GM19023 (cell line): ENCODE results near the gene TNS3.

Experiments
- ATAC-seq: cut with Tn5 transposase; IDR thresholded peaks from one replicate; pipeline ENCODE4 v1.9.1; 2021; ENCODE audit warnings: mild to moderate bottlenecking, moderate library complexity; ENCODE audit not compliant: unreplicated experiment

The TNS3 gene

GRCh38 chr7:47526466-47526865 lies 55.4 kb downstream of the TNS3 start:
- no peak for ATAC-seq

- ATAC-seq, result no peak
These were observed 56.8 kb downstream of the TNS3 start for GRCh38 chr7:47525066-47525623.

- no peak for ATAC-seq
These were observed 58.5 kb downstream of the TNS3 start for GRCh38 chr7:47523401-47523800.

- no peak for ATAC-seq
These were observed 59.9 kb downstream of the TNS3 start for GRCh38 chr7:47521816-47522561.

DNA sequence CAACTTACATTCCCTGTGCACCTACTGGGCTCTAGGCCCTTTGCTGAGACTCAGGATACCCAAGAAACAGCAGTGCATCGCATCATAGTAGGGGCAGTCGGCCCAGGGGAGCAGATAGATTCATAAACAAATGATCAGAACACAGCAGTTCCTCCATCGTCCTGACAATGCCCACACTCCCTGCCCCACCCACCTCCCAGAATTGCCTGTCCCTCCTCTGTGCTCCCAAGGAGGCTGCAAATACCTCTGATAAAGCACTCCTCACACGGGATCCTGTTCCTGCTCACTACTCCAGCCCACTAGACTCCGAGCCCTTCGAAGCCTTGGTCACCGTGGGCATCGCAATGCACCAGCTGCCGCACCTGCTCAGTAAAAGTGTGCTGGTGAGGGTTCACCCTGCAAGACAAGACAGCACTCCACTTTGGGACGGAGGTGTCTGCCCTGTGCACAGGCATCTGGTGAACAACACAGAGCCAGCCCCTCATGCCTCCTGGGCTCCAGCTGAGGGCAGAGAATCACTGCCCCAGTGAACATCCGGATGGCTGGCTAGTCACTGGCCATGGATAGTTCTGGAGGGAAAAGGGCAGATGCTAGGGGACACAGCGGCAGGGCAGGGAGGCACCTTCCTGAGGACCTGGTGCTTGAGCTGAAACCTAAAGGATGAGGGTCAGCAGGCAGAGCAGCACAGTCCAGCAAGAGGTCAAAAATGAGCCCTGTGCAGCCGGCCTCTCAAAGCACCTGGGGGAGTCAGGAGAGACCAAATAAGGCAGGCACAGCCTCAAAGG lies 60.7 kb downstream of the TNS3 start:
- ATAC-seq, result no peak

- no peak for ATAC-seq
These were observed 61.5 kb downstream of the TNS3 start for GRCh38 chr7:47520406-47520805.

DNA sequence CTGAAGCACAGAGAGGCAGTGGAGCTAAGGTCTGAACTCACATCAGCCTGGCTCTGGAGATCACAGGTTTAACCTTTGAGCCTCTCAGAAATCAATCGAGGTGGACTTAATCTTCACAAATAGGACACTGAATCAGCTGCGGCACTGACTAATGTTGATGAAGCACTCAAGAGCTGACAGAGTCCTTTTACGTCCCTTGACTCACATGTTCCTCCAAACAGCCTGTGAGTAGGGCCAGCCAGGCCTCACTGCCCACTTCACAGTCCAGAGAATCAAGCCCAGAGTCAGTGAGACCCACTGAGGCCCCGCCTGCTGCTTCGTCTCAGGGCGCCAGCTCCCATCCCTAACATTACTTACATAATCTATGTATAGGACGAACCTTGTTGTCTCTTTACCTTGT lies 63.1 kb downstream of the TNS3 start:
- ATAC-seq, result no peak

DNA sequence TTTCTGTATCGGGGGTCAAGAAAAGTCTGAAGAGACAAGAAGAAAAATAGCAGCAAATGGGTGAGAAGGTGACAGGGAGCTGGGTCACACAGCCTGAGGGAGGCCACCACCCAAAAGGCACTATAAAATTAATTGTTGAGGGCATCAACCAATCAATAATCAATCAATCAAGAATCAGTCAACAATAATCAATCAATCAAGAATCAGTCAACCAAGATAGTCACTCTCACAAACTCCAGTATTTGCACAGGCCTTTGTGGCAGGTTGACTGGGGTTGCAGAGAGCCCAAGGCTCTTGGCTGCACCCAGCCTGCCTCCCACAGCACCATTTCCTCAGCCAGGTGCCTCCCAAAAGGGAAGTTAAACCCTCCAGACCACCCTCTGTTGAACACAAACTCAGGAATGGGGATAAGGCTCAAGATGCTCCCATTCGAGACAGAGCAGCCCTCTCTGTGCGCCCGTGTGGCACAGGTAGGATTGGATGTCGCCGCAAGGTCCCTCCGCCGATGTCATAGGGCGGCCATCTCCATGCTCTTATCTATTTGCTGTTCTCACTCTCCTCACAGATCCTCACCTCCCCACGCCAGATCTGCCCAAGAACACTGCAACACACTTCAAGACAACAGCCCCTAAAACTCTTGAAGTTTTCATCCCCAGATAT lies 64.0 kb downstream of the TNS3 start:
- no peak for ATAC-seq

- ATAC-seq, result no peak
These were observed 64.8 kb downstream of the TNS3 start for GRCh38 chr7:47516985-47517600.

DNA sequence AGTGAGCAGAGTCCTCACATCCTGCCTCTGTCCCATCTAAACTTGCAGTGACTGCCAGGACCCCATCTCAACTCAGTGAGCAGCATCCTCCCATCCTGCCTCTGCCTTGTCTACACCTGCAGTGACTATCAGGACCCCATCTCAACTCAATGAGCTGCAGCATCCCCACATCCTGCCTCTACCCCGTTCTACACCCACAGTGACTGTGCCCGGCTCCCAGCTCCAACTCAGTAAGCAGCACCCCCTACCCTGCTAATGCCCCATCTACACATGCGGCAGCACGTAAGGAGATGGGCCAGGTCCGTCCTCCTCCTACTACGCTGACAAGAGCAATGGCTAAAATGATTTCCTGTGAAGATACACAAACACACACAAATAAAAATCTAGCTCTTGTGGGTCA lies 65.5 kb downstream of the TNS3 start:
- no peak for ATAC-seq

- no peak for ATAC-seq
These were observed 66.5 kb downstream of the TNS3 start for GRCh38 chr7:47515305-47515834.

DNA sequence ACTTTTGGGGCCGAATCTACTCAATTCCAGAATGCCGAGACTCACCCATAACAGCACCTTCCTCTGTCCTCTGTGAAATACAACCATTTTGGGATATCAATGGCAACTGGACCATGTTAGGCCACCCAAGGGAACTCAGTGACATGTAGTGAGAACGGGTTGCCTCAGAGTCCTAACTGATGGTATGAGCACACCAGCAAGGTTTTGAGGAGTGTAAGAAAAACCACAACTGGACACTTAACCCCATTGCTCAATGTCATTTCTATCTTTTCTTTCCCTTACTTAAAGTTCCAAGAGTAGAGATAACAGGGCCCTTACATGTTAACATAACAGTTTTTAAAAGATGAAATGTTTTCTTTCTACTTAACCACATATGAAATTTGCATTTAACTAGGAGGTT lies 67.1 kb downstream of the TNS3 start:
- ATAC-seq, result no peak

DNA sequence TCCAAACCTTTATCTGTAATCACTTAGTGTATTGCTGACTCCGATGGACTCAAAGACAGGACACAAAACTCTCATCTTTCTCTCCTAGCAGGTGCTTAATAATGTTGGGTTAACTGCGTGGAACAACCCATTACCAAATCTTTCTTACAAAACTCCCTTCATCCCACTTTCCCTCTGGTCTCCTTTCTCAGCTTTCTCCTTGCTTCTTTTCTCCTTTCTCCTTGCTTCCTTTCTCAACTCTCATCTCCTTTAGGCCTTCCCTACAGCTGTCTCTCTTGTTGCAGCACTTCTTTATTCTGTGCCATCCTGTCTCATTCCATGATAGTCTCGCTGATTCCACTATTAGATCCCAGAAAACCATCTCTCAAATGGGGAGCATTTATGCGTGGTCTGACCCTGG lies 67.5 kb downstream of the TNS3 start:
- no peak for ATAC-seq

DNA sequence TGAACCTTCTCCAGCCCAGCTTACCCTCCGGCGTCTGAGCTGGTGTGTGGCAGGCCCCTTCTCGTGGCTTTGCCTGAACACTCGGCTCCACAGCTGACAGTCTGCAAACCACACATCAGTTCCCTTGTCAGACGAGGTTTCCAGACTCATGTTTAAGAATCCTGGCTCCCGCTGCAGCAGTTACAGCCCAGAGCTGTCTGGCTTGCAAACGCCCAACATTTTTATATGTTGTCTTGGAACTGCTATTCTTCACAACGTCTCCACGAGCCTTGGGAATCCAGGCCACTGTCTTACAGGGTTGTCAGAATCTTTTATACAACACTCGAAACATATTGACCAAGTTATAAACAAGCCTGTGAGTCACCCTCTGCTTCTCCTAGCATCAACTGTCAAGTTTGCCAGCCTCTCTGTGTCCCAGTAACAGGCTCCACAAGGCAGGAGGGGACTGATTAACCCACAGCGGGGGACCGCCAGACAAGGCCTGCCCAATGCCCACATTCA lies 68.1 kb downstream of the TNS3 start:
- no peak for ATAC-seq

- ATAC-seq, result no peak
These were observed 69.3 kb downstream of the TNS3 start for GRCh38 chr7:47512481-47513176.

- no peak for ATAC-seq
These were observed 70.1 kb downstream of the TNS3 start for GRCh38 chr7:47511699-47512370.

- no peak for ATAC-seq
These were observed 71.1 kb downstream of the TNS3 start for GRCh38 chr7:47510786-47511185.

GRCh38 chr7:47510192-47510591 lies 71.7 kb downstream of the TNS3 start:
- no peak for ATAC-seq

DNA sequence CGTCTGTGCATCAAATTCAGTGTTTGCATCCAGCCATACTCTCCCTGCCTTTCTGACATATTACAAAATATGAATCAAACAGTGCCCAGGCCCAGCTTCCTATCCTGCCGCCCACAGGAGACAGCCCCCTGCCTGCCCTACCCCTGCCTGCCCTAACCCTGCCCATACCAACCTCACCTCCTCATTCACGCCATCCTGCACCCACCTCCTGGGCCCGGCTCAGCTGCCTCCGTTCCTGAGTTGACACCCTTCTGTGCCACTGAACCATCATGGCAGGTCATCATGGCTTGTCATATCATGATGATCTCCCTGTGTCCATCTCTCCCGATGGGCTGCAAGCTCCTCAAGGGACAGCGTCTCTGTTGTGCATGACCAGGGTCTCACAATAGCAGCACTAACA lies 72.3 kb downstream of the TNS3 start:
- ATAC-seq, result no peak
